GM12801 (cell line): ENCODE data around the gene PIGU.

Experiments used
- CTCF ChIP-seq: IDR thresholded peaks from one replicate; pipeline ENCODE4 v1.5.1; 2011; ENCODE audit warnings: control low read depth; ENCODE audit not compliant: insufficient read length; ENCODE audit errors: extremely low read depth

The PIGU gene

GRCh38 chr20:34539756-34540155 lies 137.1 kb downstream of the PIGU start:
- no peak for TF ChIP-seq CTCF

DNA sequence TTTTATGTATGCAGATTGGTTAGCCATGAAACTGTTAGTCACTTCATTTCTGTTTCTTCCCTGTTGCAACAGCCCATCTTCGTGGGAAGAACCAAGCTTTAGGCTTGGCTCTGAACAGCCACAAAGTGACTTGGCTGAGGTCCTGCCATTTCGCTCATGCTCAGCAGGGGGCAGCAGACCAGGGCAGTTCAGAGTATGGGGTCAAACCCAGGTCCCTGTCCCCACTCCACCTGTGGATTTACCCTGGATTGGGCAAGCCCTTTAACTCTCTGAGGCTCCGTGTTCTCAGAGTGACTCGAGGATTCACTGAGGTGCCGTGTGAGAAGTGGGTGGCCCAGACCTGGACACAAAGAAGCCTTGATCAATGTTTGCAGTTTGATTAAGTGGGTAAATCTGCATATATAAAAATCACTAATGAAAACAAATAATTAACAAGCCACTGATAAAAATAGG lies 138.2 kb downstream of the PIGU start:
- TF ChIP-seq CTCF = peak; percentile 54

GRCh38 chr20:34537651-34538050 lies 139.2 kb downstream of the PIGU start:
- no peak for TF ChIP-seq CTCF

DNA sequence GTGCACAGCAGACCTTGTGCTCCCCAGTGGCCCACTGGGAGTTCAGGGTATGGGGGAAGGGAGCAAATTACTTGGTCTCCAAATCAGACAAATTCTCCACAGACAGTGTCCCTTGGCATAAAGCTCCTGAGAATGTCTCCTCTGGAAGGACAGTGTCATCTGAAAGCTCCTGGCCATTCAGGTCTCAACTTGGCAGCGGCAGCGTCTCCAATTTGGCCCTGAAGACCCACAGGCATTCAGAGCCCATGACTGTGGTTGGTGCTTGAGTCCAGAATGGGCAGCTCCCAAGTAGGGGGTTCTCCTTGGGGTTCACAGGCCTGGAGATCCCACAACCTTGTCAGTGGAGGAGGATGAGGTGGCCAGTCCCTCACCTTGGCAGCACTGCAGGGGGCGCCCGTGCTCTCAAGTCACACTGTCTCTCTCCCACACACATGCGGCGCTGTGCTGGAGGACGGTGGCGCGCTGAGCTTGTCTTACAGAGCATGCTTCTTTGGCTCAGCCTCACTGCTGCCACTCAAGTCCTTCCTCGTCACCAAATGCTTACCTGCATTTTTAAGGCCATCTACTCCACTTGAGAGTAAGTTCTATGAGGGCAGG lies 140.0 kb downstream of the PIGU start:
- TF ChIP-seq CTCF = no peak

DNA sequence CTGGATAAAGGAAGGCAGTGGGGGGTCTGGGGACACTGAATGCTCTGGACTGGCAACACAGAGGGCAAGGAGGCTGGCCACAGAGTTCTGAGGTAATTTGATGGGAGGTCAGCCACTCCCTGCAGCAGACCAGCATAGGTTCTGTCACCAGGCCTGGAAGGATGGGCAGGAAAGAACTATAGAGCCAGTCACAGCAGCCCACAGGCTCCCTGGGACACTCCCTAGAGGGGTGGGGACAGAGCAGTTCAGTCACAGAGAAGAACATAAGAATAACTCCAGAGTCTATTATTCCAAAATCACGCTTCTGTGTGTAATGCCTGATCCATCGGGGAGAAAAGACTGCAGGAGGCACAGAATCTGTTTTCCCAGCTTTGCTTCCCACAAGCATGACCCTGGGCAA lies 141.0 kb downstream of the PIGU start:
- TF ChIP-seq CTCF = no peak

DNA sequence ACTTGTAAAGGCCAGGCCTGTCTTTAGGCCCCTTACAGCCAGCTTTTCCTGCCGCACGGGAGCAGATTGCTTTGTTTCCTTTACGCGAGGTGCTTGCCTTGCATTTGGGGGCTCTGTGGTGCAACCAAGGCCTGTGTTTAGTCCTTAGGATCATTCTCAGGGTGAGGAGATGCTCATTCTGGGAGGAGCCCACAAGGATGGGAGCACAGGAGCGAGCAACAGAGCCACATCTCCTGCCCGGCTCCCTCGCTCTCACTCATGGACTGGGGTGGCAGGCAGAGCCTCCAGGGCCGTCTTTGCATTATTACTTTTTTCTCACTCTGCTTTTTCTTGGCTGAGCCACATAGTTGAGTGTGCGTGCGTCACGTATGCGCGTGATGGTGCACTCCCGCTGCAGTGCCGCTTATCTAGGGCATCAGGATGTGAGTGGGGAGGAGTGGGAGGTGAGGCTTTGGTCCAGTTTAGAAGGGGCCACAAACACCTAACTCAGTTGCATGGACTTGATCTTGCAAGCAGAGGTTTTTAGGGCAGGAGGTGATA lies 141.5 kb downstream of the PIGU start:
- no peak for TF ChIP-seq CTCF

GRCh38 chr20:34534391-34535165 lies 142.3 kb downstream of the PIGU start:
- TF ChIP-seq CTCF = no peak
